EL (cell line): ENCODE data around the gene UBQLN4.
A peak's percentile ranks its signal among the peaks of the same experiment; 100 is the strongest.

Source experiments
- DNase-seq: peaks from one replicate; pipeline ENCODE4 v3.0.0-alpha.2; 2016

UBQLN4 gene

DNA sequence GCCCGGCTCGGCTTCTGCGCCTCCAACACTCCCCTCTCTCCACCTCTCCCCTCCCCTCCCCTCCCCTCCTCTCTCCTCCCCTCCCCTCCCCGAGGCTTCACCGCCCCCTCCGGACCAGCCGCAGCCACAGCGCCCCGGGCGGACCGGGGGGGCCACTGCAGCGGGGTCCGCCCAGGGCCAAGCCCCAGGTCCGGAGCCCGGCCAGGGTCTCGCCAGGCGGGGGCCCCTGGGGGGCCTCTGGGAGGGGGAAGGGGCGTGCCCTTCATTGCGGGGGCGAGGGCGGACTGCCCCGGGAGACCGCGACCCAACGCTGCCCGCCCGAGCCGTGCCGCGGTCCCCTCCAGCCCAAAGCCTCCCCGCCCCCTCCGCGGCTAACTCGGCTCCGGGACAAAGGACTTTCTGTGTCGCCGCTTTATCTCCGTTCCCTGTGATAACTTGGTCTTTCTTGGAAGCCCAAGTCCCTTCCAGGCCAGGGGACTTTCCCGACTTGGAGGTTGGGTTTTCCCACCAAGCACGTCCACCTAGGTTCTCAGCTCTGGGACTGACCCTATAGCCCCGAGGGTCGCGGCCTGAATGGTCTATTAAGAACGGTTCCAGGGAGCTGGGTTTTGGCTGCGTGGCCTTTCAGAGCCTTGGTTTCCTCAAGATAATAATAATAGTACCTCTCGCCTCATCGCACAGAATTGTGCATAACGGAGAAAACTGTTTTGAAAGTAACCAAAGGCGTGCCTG, at the start of gene UBQLN4:
TSS of gene UBQLN4 (minus strand) at position 31 of the 732 bp plus-strand sequence. CDS start 97 bp downstream, outside the sequence.
- DNase-seq = peak; percentile 87

DNA sequence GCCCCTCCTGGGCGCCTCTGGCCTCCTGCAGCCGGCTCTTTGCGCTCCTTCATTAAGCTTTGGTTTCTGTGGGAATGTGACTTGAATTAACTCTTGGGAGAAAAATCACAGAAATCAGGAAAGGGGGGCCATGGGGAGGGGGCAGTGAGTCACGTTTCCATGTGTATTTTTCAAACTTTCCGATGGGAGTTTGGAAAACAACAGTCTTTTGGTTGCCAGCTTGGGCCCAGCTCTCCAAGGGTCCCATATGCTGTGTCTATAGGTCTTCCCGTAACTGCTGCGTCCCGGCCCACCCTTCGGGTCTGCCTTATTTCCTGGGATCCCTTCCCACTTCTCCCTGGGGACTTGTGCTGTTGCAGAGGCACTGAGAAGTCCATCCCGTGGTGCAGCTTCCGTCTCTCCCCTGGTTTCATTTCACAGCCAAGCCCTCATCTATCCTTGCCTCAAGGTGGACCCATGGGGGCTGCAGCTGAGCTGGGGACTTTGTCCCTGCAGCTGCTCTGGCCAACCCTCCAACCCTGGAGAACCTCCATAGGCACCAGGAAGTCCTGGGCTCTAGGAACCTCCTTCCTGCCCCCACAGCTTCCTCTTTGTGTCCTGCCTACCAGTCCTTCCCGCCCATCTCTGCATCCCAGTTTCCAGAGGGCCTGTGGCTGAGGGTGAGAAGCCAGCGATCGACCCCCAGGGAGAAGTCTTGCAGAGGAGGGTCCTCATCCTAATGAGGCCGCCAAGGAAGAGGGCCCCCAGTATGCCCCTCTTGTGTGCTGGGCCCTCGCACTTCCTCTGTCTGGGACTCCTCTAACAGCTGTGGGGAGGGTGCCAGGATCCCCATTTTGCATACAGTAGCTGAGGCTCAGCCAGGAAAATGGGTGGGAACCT, 49.3 kb upstream of the UBQLN4 start:
- peak; percentile 55 for DNase-seq

DNA sequence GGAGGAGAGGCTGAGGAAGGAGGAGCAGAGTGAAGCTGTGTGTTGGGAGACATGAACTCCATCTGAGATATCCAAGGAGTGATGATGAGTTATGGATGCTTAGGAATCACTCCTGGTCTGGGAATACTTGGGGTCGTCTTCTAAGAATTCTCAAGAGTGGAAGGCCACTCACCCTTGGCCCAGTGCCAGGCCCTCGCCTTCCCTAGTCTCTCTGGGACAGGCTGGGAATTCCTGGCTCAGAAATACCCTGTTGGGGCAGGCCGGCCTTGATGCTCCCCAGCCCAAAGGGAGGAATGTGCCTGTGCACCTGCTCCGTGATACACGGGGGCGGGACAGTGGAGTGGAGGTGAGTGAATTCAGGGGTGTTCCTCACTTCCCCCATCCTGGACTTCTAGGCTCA, 48.3 kb upstream of the UBQLN4 start:
- DNase-seq = no peak

DNA sequence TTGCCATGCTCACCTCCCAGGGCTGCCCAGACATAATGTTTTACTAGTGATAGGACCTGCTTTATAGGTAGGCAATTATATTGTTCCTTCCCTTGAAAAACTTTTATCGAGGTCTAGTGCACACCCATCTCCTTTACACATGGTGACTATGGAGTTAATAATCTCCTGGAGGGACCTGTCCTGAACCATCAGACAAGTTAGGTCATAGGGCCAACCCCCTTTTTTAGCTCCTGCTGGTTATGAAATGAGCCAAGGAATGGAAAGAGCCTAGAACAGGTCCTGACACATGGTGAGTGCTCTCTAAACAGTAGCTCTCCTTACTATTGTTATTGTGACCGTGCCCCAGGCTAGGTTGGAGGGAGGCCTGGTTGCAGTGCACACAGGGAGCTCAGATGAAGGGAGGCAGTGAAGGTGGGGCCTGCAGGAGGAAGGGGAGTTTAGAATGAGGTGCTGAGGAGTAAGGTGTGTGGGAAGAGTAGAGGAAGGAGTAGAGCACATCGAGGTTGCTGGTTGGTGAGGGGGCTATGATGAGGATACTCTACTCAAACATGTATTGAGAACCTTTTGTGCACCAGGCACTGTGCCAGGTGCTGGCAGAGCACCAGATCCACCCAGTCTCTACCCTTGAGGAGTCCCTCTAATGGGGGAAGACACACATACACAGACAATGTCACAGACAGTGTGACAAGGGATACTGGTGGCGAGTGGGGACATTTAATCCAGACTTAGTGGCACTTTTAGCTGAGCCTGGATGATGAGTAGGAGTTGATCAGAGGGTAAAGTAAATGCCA, 46.8 kb upstream of the UBQLN4 start:
- DNase-seq = no peak

DNA sequence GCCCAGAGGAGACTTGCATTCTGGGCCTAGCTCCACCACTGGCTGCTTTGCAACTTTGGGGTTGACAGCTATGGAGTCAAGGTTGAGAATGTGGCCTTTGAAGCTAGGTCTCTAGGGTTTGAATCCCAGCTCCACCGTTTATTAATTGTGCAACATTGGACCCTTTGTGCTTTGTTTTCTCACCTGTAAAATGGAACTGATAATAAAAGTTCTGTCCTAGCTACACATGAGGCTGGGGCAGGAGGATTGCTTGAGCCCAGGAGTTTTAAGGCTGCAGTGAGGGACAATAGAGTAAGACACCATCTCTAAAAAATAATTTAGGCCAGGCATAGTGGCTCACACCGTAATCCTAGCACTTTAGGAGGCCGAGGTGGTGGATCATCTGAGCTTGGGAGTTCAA, 45.7 kb upstream of the UBQLN4 start:
- no peak for DNase-seq

DNA sequence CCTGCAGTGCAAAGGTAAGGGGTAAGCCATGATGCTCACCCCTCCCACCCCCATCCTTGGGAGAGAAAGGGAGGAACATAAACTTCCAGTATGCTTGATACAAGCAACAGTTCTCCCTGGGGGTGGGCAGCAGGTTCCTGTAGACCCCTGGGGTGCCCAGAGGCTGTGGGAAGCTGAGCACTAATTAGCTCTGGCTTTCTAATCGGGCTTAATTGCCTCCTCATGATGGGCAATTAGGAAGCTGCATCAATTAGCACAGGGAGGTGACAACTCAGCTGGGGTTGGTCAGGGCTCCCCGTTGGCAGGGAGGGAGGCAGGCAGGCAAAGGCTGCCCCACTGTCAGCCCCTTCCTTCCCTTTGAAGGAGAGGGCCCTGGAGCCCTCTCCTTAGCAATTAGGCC, 45.2 kb upstream of the UBQLN4 start:
- no peak for DNase-seq

DNA sequence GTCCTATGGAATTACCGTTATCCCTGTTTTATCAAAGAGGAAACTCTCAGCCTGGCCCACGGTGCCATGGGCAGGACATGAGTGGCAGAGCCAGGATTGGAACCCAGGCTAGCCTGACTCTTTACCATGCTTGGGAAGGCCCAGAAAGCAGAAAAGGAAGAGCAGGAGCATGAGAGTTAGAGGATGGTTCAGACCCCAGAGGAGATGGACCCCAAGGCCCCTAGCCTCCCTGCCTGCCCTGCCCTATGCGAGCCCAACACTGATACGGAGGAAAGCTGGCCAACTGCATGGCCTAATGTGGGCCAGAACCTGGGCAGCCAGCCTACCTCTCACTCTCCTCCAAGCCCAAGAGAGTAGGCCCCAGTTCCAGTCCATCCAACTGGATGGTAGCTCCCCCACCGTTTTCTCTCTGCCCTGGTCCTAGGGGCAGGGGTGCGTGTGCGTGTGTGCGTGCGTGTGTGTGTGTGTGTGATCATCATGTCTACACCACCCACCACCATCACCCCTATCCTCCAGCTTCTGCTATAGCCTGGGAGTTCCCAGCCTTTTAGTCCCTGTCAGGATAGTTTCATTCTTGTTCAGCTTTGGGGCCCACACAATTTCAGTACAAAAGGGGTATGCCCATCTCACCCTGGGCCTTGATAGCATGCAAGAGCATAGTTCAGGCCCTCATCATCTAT, 44.0 kb upstream of the UBQLN4 start:
- DNase-seq = no peak

DNA sequence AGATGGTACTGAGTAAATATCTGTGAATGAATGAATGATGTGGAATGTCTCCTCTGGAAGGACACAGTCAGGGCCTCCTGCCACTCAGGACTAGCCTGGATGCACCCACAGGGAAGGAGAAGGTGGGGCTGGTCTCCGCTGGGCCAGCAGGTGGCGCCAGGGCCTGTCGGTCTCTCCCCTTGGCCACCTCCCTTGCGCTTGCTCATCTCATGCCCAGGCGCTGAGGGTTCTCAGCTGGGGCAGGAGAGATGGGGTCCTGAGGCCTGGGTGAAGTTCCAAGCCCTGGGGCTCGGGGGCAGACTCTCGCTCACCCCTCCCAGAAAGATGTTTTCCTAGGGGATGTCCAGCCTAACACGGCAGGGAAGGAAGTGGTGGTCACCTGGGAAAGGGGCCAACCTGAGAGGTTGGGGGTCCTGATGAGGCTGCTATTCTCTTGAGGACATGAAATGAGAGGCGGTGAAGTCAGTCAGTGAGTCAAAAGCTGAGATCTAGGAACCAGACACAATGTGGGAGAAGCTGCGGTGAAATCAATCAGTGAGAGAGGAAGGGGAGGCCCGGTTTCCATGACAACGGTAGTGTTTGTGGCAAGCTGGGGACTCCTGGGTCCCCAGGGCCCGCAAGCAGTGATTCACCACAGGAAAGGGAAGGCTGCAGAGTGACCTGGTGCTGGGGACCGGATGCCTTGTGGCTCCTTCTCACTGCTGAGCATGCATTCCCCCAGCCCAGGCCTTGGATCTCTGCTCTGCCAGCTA, 43.2 kb upstream of the UBQLN4 start:
- DNase-seq = peak; percentile 86

DNA sequence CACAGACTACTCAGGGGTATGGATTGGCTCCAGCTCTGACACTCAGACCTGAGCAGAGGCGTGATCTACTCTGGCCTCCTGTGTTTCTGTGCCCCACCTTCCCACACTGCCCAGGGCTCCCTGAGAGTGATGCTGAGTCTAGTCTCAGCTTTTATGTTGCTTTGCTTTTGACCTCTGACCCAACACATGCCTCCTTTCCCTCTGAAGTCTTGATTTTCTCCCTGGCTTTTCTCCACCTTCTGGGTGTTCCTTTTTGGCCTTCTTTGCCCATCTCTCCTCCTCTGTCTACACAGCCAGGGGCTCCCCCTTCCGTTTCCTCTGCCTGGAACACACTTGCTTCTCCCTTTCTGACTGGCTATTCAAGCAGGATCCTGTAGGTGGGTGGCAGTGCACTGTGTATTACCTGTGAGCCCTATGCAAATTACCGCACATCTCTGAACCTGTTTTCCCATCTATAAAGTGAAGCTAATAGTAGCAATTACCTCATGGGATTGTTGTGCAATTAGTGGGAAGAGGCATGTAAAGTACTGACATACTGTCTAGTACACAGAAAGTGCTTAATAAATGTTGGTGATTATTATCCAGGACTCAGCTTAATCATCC, 42.4 kb upstream of the UBQLN4 start:
- DNase-seq = no peak

DNA sequence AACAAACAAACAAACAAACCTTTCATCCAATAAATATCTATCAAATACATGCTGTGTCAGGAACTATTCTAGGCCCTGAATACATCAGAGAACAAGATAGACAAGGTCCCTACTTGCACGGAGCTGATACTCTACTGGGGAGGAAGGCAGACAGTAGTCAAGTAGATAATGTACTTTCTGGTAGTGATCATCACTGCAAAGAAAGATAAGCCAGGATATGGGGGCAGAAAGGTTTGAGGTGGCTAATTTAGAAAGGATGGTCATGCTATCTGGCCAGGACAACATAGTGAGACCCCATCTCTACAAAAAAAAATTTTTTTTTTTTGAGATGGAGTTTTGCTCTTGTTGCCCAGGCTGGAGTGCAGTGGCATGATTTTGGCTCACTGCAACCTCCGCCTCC, 38.0 kb upstream of the UBQLN4 start:
- no peak for DNase-seq

DNA sequence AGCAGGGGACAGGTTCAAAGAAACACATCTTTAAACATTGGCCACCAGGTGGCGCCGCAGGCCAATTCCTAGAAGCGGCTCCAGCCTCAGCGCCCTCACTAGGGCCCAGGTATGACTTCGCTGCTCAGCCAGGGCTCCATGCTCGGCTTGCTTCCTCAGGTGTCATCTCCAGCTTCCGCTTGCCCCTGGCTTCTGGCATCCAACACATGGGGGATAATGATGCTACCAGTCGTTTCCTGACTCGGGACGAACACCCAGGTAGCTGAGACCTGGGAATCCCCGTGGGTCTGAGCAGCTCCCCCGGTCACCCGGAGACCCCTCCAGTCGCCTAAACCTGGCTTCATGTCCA, 37.2 kb upstream of the UBQLN4 start:
- DNase-seq = peak; percentile 75

DNA sequence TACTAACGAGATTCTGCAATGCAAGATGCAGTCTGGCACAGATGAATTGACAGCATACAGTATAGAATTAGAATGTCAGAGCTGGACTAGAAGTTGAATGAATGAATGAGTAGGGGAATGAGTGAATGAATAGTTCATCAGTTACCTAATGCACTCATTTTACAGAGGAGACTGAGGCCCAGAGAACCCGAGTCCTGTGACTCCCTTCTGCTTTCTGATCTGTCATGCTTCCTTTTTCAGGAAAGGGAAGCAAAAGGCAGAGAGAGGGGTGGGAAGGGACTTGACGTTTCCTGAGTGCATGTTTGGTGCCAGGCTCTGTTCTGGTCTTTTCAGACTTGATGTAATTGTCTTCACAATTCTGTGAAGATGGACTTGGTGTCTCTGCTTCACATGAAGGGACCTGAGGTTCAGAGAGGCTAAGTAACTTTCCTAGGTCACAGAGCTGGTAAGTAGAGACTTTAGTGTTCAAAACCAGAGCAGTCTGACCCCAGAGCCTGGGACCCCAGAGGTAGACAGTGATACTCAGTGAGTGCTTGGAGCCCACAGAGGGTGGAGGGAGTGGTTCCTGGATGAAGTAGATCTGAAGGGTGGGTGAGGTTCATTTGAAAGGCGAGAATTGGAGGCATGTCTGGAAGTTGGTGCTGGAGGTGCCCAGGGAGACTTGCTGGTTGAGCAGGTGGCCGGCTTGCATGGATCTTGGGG, 36.7 kb upstream of the UBQLN4 start:
- DNase-seq = no peak

DNA sequence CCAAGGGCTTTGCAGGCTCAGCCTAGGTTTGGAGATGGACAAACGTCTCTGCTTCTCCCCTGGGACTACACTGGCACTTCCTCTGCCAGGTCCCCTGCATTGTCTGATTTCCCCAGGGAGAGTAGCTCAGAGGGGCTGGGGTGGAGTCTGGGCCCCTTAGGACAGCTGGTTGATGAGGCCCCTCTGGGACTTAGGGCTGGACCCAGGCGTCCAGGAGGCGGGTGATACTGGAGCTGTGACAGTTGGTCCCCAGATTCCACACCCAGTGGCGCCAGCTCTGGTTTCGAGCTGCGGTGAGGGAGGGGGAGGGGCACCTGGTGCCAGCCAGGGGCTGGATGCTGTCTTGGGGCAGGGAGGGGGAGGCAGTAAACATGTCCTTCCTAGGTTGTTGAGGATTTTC, 36.1 kb upstream of the UBQLN4 start:
- no peak for DNase-seq

DNA sequence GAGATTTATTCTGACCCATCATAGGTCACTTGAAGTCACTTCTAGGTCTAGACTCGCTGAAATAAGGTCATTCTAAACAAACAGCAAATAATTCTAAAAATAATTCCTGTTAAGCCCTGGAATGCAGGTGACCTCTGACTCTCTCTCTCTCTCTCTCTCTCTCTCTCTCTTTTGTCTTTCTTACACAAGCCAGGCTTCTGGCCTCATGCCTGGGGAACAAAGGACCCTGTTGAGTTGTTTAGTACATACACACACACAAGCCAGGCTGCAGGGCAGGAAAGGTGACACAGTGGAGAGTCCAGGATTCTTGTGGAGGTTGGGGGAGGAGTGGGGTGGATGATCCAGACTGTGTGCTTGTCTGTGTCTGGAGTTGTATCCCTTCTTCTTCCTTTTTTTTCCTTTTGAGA, 32.7 kb upstream of the UBQLN4 start:
- DNase-seq = peak; percentile 29

DNA sequence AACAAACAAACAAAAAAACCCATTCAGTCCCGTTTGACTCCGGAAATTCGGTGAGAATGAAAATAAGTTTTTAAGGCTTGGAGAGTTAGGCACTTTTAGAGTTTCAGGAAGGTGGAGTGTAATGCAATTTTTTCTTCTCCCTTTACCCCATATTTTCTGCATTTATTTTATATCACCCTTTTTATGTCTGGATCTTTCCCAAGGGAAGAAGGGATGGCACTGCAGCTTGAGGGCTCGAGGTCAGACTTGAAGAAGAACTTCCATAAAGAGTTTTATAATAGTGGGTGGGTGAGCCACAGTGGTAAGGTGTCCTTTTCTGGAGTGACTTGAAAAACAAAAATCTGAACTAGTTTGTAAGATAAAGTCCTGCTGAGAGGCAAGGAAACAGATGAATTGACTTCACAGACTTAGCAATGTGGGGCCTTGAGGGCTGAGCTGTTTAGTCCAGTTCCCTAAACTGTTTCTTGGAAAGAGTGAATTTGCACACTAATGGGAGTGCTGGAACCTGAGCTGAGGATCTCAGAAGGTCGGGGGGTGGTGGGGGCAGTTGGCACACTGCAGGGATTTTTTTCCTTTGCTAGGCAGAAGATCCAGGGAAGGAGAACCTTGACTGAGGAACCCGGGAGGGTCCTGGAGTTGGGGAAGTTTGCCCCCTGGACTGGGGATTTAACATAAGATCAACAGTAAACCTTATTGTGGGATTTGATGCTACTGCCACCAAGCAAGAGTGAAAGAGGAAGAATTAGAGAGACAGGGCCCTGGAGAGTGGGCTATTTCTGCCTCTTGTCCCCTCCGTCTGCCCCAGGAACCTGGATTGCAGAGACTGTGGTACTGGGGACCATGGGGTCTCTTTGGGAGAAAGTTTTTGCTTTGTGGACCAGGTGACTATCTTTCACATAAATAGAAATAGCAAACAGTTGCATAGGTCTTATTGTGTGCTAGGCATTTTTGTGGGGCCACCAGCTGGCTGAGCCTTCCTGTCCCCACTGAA, 30.5 kb upstream of the UBQLN4 start:
- no peak for DNase-seq

DNA sequence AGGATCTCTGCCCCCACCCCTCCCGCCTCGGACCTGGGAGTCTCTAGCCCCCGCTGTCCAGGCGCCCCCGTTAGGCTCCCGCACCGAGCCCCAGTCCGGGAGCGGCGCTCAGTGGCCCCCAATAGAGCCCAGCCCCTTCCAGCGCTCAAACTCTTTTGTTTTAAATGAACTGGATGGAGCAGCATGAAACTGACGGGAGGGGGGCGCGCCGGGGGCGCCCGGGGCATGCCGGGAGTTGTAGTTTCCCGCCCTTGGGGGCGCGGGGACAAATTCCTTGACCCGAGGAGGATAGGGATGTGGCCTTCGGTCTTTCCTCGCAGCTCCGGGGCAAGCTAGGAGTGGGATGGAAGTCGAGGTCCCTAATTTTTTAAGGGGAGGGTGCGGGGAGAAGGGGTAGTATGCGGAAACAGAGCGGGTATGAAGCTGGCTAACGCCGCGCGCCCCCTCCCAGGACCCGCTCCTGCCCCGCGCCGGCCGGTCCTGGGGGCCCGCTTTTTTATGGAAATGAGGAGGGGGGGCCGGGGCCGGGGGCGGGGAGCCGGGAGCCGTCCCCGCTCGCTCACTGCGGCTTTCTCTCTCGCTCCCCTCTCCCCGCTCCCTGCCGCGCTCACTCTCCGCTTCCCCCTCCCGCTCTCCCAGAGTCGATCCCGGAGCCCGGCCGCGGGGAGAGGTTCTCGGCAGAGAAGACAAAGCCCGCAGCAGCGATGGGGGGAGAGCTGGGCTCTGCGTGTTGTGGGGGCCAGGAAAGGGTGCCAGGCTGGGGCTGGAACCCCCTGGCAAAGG, 28.9 kb upstream of the UBQLN4 start, which contains the start of gene MEX3A:
TSS of gene MEX3A (minus strand) at position 157 of the 783 bp plus-strand sequence. CDS start 467 bp downstream, outside the sequence.
- DNase-seq = peak; percentile 73

DNA sequence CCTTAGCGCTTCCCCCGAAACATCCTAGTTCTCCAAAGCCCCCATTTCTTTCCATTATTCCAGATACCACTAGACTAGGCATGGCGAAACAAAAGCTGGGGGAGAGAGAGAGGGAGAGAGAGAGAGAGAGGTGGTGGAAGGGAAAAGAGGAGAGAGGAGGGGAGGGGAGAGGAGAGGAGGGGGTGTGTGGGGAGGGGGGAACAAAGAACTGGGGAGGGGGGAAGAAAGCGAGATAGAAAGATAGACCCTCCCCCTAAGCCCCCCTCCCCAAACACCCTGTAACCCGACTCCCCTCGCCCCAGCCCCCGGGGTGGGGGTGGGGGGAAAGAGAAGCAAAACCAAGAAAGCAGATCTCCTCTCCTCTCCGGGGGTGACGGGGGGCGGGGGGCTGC, 28.3 kb upstream of the UBQLN4 start:
- no peak for DNase-seq

DNA sequence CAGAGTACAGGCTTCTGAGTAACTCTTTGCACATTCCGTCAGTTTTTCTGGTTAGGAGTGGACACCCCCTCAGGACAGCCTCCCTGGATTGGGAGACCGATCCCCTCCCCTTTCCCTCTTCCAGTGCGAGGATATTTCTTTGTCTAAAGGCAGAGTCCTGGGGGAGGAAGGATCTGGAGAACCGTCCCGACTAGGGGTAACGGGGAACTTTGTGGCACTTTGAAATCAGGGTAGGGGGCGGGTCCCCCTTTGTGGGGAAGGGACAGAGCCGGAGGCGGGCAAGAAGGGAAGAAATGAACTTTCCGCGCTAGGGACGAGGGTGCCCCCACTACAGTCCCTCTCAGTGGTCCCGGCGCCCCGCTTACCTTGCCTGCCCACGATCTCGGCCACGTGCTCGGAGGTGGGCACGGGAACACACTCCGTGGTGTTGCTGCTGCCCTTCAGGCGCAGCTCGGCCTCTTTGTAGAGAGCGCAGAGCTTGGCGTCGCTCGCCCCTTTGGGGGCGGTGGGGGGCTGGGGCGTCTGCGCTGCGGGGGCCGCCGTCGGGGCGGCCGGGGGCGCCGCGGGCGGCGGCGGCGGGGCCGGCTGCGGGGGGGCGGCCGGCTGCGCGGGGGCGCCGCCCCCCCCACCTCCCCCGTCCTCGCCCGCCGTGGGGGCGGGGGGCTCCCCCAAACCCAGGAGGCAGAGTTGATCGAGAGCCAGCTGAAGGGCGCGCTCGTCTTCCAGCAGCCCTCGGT, 27.8 kb upstream of the UBQLN4 start:
- no peak for DNase-seq
